HG03139 (cell line): Measurements from ENCODE around the gene ART3.
"Not testable (repeated sequence)": the region's sequence is repeated elsewhere in the genome, so short reads cannot be mapped to it uniquely, and the experiment has no call there.

Source experiments
- ATAC-seq: cut with Tn5 transposase; IDR thresholded peaks from one replicate; pipeline ENCODE4 v1.9.1; 2021; ENCODE audit not compliant: unreplicated experiment

ART3 gene

DNA sequence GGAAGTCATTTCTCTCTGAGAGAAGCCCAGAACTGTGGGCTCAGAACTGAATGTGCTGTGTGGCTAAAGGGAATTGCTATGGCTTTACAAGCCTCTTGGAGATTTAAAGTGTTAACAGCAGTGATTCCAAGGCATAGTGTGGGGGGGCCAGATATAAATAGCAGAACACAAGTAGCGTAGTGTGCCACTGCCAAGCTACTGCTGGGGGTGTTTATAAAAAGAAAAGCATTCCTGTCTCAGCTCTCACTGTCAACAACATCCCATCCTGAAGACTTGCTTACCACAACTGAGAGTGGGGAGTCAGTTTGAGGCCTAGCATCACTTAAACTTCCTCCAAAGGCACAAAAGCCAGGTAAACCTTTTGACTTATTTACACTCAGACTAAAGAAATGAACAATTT is at the start of gene ART3:
Gene ART3, plus strand, starts transcription at position 242 of the 400 bp plus-strand sequence. CDS start 1,181 bp downstream, outside the sequence.
- ATAC-seq: no peak

DNA sequence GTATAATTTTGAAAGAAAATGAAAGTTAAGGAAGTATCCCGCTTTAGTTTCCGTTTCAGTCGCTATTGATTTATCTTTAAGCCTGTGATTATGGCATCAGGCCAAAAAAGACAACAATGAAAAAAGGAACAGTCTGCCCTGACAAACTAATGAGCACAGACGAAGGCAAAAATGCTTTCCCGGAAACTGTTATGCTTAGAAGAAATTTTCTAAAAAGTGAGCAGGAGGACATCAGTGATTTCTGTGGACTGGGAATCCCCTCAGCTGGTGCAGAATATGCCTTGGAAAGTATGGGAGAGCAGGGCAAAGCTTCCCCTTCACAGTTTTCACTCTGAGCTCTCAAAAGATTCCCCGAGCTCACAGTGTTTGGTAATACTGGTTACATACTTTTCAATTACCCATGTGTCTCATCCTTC is 46.2 kb upstream of the ART3 start:
- no peak for ATAC-seq

DNA sequence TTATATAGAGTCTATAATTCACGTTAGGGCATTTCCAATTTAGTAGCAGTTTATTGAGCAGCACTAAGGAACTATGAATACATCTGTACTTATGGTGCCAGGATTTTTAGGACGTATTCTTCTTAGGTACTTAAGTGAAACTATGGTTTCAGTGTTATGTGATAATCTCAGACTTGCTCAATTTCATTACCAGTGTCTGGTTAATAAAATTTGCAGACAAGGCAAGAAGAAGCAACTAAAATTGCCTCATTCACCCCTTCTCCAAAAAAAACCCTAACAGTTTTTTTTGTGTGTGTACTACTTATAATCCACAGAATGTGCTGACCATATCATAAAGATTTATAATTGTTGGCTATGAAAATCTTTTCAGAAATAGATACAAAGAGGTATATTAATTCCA is 45.2 kb upstream of the ART3 start:
- ATAC-seq: no peak

DNA sequence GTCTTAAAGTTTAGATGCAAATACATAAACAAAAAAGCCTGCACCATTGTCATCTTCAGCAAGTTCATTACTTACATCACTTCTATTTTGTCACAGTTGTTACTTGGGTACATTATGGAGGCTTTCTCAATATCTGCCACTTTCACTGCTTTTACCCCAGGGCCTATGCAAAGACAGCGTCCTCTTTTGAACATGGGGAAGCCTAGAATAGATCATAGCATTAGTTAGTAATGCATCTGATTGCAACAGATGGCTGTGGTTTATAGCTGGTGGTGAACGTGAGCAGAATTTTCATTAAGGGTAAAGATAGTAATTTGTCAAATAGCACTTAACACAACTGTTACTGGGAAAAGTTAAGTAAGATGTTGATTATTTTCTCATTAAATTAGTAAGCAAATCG is 39.4 kb upstream of the ART3 start:
- ATAC-seq: no peak

GRCh38 chr4:76035799-76036380 is 38.6 kb upstream of the ART3 start, which contains the start of gene CXCL11:
Gene CXCL11 (minus strand): TSS chr4:76036070. CDS start chr4:76035987, 83 bp downstream.
- ATAC-seq: no peak

DNA sequence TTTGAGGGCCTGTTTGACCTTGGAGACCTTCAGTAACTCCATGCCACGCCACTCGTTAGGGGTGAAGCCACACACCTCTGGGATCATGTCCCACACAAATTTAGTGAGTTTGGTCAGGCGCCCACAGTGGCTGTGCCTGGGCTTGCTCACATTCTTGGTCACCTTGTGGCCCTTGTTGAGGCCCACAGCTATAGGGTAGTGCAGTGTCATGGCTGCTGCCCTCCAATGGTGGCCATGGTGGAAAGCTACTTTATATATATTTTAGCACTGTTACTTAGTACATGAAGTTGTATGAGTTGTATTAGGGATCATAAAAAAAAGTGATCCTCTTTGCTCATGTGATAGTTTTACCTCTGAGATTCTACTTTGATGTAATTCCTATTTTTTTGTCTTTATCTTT is 37.7 kb upstream of the ART3 start:
- no peak for ATAC-seq

- not testable (repeated sequence) for ATAC-seq
Observed at GRCh38 chr4:76042241-76042998, 32.1 kb upstream of the ART3 start.

DNA sequence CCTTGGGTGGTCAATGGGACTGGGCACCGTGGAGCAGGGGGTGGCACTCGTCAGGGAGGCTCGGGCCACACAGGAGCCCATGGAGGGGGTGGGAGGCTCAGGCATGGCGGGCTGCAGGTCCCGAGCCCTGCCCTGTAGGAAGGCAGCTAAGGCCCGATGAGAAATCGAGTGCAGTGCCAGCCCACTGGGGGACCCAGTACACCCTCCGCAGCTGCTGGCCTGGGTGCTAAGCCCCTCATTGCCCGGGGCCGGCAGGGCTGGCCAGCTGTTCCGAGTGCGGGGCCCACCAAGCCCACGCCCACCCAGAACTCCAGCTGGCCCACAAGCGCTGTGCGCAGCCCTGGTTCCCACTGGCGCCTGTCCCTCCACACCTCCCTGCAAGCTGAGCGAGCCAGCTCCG is 31.2 kb upstream of the ART3 start:
- not testable (repeated sequence) for ATAC-seq

GRCh38 chr4:76044686-76045085 is 29.8 kb upstream of the ART3 start:
- ATAC-seq: not testable (repeated sequence)

- ATAC-seq: not testable (repeated sequence)
Observed at GRCh38 chr4:76049860-76050416, 24.6 kb upstream of the ART3 start.

DNA sequence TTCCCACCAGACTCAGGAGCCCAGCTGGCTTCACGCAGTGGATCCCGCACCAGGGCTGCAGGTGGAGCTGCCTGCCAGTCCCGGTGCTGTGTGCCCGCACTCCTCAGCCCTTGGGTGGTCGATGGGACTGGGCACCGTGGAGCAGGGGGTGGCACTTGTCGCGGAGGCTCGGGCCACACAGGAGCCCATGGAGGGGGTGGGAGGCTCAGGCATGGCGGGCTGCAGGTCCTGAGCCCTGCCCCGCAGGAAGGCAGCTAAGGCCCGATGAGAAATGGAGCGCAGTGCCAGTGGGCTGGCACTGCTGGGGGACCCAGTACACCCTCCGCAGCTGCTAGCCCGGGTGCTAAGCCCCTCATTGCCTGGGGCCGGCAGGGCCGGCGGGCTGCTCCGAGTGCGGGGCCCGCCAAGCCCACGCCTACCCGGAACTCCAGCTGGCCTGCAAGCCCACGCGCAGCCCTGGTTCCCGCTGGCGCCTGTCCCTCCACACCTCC is 23.9 kb upstream of the ART3 start:
- ATAC-seq: not testable (repeated sequence)

- ATAC-seq: no peak
Observed at GRCh38 chr4:76053730-76054129, 20.8 kb upstream of the ART3 start.

DNA sequence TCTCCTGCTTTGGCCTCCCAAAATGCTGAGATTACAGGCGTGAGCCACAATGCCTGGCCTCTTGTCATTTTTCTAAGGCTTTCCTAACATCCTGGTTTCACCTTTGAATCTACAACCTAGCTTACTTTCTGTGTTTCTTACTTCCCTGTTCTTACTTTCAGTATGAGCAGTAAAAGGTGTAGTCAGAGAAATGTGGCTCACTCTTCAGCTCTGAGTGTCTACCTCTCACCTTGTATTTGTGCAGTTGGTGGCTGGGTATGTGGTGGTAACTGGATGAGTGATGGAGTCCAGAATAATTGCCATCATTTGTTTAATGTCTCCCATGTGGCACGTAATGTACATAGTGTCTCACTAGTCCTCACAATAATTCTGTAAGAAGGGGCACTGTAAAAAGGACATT is 19.5 kb upstream of the ART3 start:
- ATAC-seq: peak; percentile 97

GRCh38 chr4:76055421-76055820 is 19.1 kb upstream of the ART3 start:
- ATAC-seq: no peak

DNA sequence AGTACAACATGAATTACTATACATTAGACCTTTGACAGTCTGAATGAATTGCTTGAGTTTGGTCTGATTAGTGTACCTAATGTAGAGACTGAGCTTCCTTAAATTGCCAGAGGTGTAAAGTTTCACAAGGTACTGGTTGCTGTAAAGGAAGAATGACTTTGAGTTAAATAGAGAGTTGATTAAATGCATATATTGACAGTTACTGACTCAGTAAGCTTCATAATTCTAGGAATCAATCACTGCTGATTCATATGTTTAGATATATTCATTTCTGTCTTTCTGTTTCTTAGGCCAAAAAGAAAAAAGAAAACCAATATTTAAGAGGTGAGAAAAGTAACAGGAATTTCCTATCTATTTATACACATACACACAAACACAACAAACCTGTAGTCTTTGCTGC is 16.2 kb upstream of the ART3 start:
- ATAC-seq: peak; percentile 35

GRCh38 chr4:76058888-76059426 is 15.6 kb upstream of the ART3 start:
- ATAC-seq: no peak

GRCh38 chr4:76059750-76060149 is 14.8 kb upstream of the ART3 start:
- no peak for ATAC-seq

DNA sequence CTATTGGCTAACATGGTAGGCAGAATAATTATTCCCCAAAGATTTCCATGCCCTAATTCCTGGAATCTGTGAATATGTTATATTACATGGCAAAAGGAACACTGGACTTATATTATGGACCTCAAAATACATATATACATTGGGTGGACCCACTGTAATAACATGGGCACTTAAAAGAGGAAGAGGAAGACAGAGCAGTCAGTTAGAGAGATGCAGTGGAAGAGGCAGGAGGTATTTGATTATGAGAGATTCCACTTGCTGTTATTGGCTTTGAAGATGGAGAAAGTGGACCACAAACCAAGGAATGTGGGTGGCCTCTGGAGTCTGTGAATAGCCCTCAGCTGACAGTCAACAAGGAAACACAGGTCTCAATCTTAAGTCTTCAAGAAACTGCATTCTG is 14.0 kb upstream of the ART3 start:
- ATAC-seq: no peak

- ATAC-seq: no peak
Observed at GRCh38 chr4:76061421-76061820, 13.1 kb upstream of the ART3 start.

- ATAC-seq: peak; percentile 64
Observed at GRCh38 chr4:76061982-76062381, 12.5 kb upstream of the ART3 start.

DNA sequence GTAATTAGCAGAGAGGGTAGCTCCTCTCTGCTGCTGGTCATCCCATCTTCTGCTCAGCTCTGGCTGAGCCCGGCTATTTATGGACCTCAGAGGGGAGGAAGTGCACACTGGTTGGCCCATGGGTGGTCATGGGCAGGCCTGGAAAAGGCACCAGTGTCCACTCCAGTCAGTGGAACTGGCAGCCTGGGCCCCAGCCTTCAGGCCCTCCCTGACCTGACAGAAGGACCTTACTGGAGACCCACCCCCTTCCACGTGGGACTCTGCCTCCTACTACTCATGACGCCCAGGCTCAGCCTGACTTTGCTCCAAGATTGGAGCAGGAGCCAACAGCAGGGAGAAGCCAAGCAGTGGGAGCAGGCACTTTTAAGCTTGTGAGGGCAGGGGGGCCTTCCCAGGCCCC is 8.0 kb upstream of the ART3 start:
- no peak for ATAC-seq
